AML-193 (cell line): ENCODE measurements around the gene DENND2C.
"Not testable (repeated sequence)": the region's sequence is repeated elsewhere in the genome, so short reads cannot be mapped to it uniquely, and the experiment has no call there.

Experiments
- DNase-seq, 2 experiments: peaks; one replicate each; lab custom pipeline; 2025; lab: John Stamatoyannopoulos, UW

Gene DENND2C

GRCh38 chr1:114597949-114598348 lies 71.9 kb downstream of the DENND2C start:
- DNase-seq, result no peak

- no peak for DNase-seq
Measured at GRCh38 chr1:114595602-114596001, 74.2 kb downstream of the DENND2C start.

GRCh38 chr1:114594046-114594445 lies 75.8 kb downstream of the DENND2C start:
- no peak for DNase-seq

DNA sequence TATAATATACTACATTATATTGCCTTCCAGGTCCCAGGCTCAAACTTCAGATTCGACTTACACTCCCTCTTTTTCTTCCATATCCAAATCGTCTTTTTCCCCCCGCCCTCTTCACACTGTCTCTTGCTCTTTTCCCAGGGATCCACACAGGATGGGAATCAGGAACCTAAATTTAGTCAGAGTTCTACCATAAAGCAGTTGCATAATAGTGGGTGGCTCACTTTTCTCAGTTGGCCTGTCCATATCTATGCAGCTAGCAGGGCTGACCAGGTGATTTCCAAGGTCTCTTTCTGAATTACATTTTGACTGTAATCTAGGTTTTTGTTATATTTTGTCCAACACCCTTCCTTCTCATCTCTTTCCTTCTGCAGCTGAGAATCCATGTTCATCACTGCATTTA lies 80.7 kb downstream of the DENND2C start:
- DNase-seq, result no peak

DNA sequence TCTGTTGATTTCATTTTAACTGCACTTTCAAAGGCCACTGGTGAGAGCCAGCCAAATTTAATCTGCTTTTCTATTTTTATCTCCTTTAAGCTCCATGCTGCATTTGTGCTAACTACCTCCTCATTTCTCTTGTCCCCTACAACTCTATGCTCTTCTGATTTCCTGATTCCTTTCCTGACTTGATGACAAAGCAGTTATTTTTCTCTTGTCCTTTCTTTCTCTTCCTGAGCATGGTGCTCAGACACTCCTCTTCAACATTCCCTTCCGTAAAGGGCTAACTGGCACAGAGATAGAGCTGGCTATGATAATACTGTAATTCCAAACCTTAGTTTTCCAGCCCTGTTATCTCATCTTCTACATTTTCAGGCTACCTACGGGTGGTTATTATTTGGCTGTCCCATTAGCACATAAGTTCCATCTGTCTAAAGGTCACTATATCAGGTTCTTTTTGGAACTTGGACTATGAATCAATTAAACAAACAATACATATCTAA lies 81.6 kb downstream of the DENND2C start:
- no peak for DNase-seq

GRCh38 chr1:114587203-114587991 lies 82.5 kb downstream of the DENND2C start:
- no peak for DNase-seq

DNA sequence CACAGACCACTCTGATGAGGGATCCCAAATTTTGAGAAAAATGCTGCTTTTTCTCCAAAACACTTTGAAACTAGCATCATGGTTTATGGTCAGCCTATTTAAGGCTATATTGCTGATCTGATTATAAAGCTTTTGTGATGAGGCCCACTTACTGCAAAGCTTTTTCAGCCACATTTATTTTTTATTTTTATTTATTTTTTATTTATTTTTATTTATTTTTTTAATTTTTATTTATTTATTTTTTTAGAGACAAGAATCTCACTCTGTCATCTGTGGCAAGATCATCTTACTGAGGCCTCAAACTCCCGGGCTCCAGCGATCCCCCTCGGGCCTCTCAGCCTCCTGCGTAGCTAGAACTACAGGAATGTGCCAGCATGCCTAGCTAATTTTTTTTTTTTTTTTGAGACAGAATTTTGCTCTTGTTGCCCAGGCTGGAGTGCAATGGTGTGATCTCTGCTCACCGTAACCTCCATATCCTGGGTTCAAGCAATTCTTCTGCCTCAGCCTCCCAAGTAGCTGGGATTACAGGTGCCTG lies 83.3 kb downstream of the DENND2C start:
- no peak for DNase-seq

DNA sequence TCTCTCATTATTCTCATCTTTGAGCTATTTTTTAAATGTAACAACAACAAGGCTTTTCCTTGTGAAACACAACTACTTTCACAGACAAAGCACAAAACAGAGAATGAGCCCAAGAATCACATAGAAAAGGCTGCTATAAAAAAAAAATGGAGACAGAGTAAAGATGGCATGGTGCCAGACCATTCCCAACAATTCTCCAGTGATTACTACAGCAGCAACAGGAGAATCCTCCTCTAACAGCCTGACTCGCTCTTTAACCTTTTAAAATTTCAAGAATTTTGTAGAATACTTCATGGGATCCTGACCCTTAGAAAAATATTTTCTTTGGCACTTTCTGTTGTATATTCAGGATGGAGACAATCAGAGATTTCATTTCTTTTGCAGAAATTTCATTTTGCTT lies 84.6 kb downstream of the DENND2C start:
- no peak for DNase-seq

DNA sequence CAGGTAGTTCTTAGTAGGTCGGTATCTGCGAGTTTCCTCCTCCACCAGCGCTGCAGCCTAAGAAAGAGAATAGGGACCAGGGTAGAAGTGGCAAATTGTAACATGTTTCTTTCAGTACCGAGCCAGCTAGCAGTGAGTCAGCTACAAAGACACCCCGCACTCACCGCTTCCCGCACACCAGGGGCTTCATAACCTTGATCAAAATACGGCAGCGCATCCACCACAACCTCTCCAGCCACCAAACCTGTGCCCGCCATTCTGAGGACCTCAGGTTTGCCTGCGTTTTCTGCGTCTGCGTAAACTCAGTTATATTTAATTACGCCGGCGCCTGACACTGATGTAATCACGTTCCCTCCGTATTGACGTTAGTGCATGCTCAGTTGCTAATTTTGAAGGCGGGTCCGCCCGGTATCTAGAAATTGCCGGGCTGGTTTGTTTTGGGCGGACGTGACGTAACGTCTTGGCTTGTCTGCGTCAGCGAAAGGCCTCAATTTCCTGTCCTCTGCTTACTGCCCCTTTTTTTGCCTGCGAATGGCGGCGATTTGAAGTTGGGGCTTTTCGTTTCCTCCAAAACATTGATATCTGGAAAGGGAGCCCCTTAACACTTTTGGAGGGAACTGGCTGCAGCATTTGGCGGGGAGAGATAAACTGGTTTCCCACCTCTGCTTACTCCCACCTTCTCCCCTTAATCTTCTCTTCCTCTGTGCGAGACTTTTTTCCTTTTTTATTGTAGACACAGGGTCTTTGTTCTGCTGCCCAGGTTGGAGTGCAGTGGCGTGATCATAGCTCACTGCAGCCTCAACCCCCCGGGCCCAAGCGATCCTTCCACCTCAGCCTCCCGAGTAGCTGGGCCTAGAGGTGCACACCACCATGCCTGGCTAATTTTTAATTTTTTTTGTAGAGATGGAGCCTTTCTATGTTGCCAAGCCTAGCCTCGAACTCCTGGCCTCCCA lies 88.2 kb downstream of the DENND2C start, which contains the start of gene BCAS2:
TSS of gene BCAS2 (minus strand) at position 281 of the 953 bp plus-strand sequence. CDS start at position 257, 24 bp downstream.
- DNase-seq, result peak; percentile 95

DNA sequence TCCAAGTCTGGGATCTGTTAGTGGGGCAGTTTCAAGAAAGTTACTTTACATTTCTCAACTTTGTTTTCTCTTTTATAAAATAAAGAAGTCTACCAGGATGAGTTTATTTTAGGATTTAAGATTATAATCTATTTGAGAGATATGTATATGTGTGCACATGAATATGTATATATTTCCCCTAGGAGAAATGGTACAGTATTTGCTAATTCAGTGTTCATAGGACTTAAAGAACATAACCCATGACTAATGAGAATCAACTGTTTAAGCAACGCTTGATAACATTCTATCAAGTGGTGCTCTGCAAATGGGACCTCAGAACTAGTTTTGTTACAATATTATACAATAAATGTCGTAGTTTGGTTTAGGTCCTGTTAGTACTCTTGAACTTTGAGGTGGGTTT lies 95.5 kb downstream of the DENND2C start:
- no peak for DNase-seq

GRCh38 chr1:114564141-114564540 lies 105.7 kb downstream of the DENND2C start:
- no peak for DNase-seq

- not testable (repeated sequence) for DNase-seq
Measured at GRCh38 chr1:114562978-114563510, 106.8 kb downstream of the DENND2C start.

DNA sequence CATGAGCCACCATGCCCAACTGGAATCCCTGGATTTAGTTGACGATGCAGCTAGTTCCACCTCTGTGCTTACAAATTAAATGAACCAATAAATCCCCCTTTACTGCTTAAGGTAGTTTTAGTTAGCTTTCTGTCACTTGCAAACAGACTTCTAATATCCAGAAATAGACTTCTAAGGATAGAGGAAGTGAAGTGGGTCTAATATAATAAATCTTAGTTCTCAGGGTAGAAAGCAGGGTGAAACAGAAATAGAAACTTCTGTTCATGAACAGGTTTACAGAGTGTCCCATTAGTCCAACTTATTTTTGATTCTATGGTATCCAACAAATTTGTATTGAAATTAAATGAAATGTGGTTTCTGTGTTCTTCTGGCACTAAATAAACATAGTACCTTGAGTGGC lies 108.5 kb downstream of the DENND2C start:
- no peak for DNase-seq

- DNase-seq, result peak; percentile 24 to 48
Measured at GRCh38 chr1:114559356-114559755, 110.5 kb downstream of the DENND2C start.

GRCh38 chr1:114558544-114558943 lies 111.3 kb downstream of the DENND2C start:
- DNase-seq, result peak; percentile 48 to 58

DNA sequence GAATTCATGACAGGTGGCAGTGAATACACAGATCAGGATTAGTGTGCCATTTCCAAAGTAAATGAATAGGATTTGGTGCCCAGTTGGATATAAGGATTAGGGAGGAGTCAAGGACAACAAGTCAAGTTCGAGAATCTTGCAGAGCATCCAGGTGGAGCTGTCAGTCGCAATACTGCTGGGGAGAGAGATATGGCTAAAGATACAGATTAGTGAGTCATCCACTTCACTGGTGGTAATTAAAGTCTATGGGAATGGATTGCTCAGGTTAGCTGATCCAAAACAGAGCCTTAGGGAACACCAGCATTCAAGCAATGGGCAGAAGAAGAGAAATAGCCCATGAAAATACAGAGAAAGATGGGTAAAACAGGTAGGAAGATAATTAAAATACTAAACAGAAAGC lies 115.3 kb downstream of the DENND2C start:
- DNase-seq, result no peak

- no peak for DNase-seq
Measured at GRCh38 chr1:114552106-114552639, 117.7 kb downstream of the DENND2C start.

GRCh38 chr1:114551400-114551799 lies 118.4 kb downstream of the DENND2C start:
- no peak for DNase-seq

DNA sequence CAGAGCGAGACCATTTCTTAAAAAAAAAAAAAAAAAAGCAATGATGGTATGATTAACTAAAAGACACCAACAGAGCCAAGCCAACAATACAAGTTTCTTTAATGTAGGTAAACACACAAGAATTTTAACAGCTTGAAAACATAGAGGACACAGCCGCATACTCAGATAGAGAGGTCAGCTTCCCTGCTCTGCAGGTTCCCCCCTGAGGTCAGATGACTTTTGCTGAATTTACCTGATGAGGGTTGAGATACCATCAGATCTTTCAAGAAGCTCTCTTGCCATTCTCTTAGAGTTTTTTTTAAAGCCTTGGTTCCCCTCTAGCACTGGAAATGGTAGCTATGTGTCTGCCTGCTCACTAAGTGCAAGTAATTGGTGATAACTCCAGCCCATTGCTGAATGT lies 119.5 kb downstream of the DENND2C start:
- DNase-seq, result no peak

- no peak for DNase-seq
Measured at GRCh38 chr1:114549137-114549536, 120.7 kb downstream of the DENND2C start.

GRCh38 chr1:114547076-114547475 lies 122.8 kb downstream of the DENND2C start:
- DNase-seq, result no peak

- DNase-seq, result no peak
Measured at GRCh38 chr1:114545796-114546195, 124.1 kb downstream of the DENND2C start.
